SHP77 (cell line): Measurements from ENCODE around the gene DERL2.
"Not testable (repeated sequence)": the region's sequence is repeated elsewhere in the genome, so short reads cannot be mapped to it uniquely, and the experiment has no call there.

Experiments
- DNase-seq, 2 experiments: peaks; one replicate each; lab custom pipeline; 2025; lab: John Stamatoyannopoulos, UW

DERL2 gene

GRCh38 chr17:5437721-5438317, 48.2 kb downstream of the DERL2 start:
- no peak for DNase-seq

GRCh38 chr17:5435781-5436315, 50.1 kb downstream of the DERL2 start:
- not testable (repeated sequence) for DNase-seq

GRCh38 chr17:5434984-5435383, 51.0 kb downstream of the DERL2 start:
- no peak for DNase-seq

- DNase-seq: no peak
These were observed 53.9 kb downstream of the DERL2 start for GRCh38 chr17:5431949-5432556.

GRCh38 chr17:5431234-5431633, 54.7 kb downstream of the DERL2 start:
- not testable (repeated sequence) for DNase-seq

GRCh38 chr17:5430413-5430999, 55.5 kb downstream of the DERL2 start:
- DNase-seq: no peak

GRCh38 chr17:5429191-5429887, 56.6 kb downstream of the DERL2 start:
- DNase-seq: no peak

GRCh38 chr17:5425826-5426225, 60.2 kb downstream of the DERL2 start:
- DNase-seq: no peak

- no peak for DNase-seq
These were observed 61.1 kb downstream of the DERL2 start for GRCh38 chr17:5424909-5425308.

- no peak for DNase-seq
These were observed 63.5 kb downstream of the DERL2 start for GRCh38 chr17:5422505-5422904.
